ENCODE measurements around the gene KDM3B.

The KDM3B gene

DNA sequence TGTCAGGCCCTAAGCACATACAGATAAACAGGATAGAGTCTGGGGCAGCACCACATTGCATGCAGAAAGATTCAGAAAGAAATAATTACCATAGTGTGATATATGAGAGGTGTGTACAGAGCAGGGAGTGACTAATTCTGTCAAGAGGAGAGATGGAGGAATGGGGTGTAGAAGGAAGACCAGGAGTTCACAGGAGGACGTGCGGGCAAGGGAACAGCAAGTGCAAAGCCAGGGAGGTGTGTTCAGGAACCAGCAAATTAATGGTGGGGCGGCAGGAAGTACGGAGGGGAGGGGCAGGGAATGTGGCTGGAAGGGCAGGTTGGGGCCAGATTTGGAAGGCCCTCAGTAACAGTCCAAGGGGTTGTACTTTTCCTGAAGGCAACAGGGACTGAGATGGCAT, 130.2 kb downstream of the KDM3B start:
- TF ChIP-seq ZFP30 (CRISPR knock-in tag; IDR thresholded peaks at IDR 0.05), result no peak
- peak; percentile 22 for ATAC-seq

Measured in SK-N-SH treated with all-trans-retinoic acid at 6 μM for 48 hours (cell line).